ENCODE measurements around the gene PLB1. TPM values are rescaled to one million over a fixed set of nuclear protein-coding genes. Genes with fewer than 3 reads are reported as not detected.
A peak's percentile ranks its signal among the peaks of the same experiment; 100 is the strongest.
"Not testable (repeated sequence)": the region's sequence is repeated elsewhere in the genome, so short reads cannot be mapped to it uniquely, and the experiment has no call there.

Gene PLB1
- polyA plus RNA-seq, 3 donors = 1.2 to 1.7 (median 1.4) TPM

- no peak for DNase-seq (ENCODE audit: low read depth in 3 of 3, low spot score in 2 of 3)
Measured at GRCh38 chr2:28532399-28532798, 36.5 kb downstream of the PLB1 start.

DNA sequence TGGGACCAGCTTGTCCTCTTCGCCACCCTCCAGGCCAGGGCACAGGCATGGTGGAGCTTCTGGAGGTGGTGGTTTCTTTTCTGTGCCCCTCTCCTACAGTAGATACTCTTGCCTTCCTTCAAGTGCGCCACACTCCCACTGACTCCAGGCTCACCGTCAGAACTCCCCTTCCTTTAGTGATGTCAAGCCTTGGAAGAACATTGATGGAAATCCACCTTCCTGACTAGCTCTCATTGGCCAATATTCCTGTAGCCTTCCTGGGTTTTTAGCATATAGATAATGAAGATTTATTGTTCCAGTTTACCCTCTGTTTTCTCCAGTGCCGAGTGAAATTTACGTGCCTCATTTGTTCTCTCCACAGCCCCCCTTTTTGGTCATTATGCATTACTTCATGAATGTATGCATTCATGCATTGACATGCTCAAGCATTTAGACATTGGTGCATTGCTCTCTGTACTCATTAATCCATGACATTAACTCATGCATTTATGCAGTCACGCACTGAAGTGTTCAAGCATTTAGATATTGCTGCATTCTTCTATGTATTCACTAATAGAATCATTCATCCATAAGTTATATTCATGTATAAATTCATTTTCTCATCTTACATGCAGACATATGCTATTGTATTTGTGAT is 37.3 kb downstream of the PLB1 start:
- DNase-seq (ENCODE audit: low read depth in 3 of 3, low spot score in 2 of 3) = no peak

DNA sequence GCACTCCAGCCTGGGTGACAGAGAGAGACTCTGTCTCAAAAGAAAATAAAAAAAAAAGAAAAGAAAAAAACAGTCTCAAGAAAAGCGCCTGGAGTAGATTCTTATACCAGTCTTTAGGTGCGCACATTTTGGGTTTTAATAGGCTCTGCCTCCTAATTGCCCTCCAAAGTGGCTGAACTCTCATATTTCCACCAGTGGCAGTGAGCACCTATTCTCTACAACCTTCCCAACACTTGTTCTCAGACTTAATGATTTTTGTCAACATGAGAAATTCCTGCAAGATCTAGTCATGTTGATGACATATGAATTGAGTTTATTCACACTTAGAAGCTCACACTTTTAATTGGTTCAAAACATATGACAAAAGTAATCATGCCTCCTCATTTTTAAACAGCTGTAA is 39.0 kb downstream of the PLB1 start:
- no peak for DNase-seq (ENCODE audit: low read depth in 3 of 3, low spot score in 2 of 3)

DNA sequence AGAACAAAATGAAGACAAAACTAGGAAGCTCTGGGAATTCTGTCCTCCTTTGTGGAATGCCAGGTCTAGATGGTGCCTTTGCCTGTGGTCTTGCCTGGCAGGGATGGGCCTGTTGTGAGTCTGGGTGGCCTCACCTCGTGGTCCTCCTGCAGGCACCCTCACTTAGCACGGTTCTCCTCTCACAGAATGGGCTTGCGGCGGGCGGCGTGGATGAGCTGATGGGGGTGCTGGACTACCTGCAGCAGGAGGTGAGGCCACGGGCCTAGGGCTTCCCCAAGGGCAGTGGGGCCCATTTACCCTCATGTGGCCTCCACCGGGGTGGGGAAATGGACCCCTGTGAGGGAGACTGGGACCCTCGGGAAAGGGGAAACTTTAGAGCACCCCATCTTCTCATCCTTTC is 42.3 kb downstream of the PLB1 start:
- no peak for DNase-seq (ENCODE audit: low read depth in 3 of 3, low spot score in 2 of 3)

- DNase-seq (ENCODE audit: low read depth in 3 of 3, low spot score in 2 of 3) = no peak
Measured at GRCh38 chr2:28538652-28539051, 42.8 kb downstream of the PLB1 start.

GRCh38 chr2:28539118-28539541 is 43.3 kb downstream of the PLB1 start:
- no peak for DNase-seq (ENCODE audit: low read depth in 3 of 3, low spot score in 2 of 3)

DNA sequence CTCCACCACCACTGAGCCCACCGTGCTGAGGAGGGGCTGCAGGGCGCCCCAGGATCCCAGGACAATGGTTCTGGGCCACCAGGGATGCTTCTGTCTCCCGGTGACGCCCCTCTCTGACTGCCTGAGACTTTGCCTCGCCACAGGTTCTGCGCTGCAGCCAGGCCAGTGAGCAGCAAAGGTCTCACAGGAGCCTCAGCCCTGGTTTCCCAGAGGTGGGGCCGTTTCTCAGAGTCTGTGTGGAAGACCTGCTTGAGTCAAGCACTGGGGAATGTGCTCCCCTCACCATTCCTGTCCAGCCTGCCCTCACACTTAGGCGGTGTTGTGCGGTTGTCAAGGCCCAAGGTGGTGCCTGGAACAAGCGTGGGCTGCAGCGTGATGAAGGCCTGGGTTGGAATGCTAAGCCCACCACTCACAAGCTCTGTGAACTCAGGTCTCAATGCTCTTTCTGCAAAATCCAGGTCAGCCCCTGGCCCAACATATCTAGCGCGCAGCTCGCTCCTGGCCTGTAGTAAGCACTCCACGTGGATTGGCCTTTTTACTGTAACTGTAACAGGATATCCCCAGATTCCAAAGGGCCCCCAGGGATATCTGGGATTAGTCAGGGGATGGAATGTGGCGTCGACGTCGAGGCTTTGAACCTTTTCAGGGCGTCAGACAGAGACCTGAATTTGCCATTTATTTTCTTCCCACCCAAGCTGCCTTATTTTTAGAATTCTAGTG is 47.6 kb downstream of the PLB1 start:
- DNase-seq (ENCODE audit: low read depth in 3 of 3, low spot score in 2 of 3) = peak in 1 of 3 donors; percentile 19

DNA sequence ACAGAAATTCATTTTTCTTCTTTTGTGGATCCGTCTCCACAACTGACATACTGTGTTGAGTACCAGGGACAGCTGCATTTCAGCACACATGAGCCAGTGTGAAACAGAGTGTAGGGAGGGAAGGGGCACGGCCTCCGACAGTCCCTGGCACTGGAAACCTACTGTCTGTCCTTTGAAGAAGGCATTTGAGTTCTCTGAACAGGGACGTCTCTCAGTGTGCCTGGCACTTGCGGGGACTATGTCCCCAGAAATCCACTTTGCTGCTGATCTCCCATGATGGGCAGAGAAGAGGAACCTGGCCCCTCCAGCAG is 48.1 kb downstream of the PLB1 start:
- no peak for DNase-seq (ENCODE audit: low read depth in 3 of 3, low spot score in 2 of 3)

DNA sequence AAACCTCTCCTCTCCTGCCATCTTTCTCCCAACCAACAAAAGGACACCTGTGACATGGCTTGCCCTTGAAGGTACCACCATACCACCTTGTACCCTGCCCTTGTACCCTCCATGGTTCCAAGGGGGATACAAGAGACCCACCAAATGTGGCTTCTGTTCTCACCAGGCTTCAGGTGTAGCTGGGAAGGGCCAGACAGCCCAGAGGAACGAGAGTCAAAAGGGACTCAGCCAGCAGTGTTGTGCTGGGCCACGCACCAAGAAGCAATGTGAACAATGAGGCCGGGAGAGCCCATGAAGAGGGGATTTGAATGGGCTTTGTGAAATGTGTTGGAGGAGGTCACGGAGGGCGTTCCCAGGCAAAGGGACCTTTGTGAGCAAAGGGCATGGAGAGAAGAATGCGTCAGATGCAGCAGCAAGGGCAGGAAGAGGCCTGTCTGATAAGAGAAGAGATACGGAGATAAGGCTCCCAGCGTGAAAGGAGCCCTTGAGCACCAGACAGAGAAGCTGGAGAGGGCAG is 48.6 kb downstream of the PLB1 start:
- no peak for DNase-seq (ENCODE audit: low read depth in 3 of 3, low spot score in 2 of 3)

GRCh38 chr2:28544922-28545589 is 49.2 kb downstream of the PLB1 start:
- DNase-seq (ENCODE audit: low read depth in 3 of 3, low spot score in 2 of 3) = no peak

- no peak for DNase-seq (ENCODE audit: low read depth in 3 of 3, low spot score in 2 of 3)
Measured at GRCh38 chr2:28545590-28546200, 49.8 kb downstream of the PLB1 start.

DNA sequence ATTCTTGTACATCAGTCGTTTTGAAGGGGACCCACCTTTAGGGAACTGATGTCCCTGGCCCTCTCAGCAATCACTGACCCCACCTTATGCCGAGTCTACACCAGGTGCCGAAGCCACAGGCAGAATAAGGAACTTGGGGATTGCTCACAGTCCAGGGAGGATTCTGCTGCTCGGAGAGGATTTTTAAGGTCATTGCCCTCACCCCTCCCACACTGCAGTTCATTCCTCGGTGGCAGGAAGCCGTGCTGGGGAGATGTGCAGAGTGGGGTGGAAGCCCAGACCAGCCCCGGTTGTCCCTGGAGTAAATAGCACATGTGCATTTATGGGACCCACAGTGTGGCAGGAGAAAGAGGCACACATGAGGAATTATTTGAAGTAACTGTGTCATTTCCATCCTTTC is 50.4 kb downstream of the PLB1 start:
- DNase-seq (ENCODE audit: low read depth in 3 of 3, low spot score in 2 of 3) = no peak

DNA sequence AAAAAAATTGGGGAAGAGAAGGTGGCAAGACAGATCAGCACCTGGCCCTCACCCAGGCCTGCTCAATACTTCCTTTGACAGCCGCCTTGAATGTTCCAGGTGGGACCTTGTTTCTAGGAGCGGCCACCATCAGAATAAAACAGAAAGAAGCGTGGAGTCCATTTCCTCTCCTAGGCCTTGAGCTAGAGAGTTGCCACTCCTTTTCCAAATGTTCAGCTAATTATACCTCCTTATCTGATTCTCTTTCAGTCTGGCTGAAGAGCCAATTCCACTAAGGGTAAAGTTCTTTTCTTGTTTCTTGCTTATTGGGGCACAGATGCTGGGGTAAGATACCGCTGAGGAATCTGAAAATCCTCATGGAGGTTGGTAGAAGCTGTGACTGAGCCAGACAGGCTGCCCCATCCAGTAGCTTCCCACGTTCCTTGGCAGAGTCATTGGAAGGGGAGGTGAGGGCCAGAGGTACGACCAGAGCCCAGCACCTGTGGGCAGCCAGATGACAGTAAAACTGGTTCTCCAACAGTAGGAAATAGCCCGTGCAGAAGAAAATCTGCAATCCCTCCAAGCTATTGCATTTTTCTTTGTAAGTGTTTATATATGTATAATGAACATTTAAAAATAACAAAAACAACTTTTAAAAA is 51.5 kb downstream of the PLB1 start:
- no peak for DNase-seq (ENCODE audit: low read depth in 3 of 3, low spot score in 2 of 3)

DNA sequence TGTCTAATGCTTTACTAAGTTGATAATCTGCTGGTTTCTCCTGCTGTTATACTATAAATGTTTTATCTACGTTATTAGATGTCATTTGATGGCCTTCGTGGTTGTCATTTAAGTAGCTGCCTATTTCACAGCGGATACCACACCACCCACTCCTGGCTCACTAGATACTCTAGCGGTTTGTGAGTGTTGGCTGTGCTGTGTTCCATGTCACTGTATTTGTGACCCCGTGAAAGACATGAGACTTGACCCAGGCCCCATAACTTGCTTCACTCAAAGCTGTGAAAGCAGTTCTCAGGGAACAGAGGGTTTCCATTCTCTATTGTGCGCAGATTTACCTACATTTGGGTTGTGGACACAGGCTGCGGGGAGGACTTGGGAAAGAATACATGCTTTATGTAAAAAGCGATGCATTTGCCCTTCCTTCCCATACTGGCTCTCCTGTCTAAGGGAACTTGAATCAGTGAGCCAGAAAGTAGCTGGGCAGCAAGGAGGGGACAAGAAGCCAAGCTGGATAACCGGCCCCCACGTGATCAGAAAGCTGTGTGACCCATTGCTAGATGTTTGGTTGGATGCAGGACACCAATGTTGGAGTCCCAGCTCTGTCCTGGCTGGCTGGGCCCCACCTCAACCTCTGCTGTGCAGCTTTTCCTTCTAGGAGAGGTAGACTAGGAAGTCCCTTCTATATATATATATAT is 52.2 kb downstream of the PLB1 start:
- DNase-seq (ENCODE audit: low read depth in 3 of 3, low spot score in 2 of 3) = no peak

DNA sequence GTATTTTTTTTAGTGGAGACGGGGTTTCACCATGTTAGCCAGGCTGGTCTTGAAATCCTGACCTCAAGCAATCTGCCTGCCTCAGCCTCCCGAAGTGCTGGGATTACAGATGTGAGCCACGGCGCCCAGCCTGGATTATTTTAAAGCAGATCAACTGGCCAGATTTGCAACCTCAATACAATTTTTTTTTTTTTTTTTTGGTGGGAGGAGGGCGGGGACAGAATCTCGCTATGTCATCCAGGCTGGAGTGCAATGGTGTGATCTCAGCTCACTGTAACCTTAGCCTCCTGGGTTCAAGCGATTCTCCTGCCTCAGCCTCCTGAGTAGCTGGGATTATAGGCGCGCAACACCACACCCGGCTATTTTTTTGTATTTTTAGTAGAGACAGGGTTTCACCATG is 54.5 kb downstream of the PLB1 start:
- DNase-seq (ENCODE audit: low read depth in 3 of 3, low spot score in 2 of 3) = not testable (repeated sequence)

DNA sequence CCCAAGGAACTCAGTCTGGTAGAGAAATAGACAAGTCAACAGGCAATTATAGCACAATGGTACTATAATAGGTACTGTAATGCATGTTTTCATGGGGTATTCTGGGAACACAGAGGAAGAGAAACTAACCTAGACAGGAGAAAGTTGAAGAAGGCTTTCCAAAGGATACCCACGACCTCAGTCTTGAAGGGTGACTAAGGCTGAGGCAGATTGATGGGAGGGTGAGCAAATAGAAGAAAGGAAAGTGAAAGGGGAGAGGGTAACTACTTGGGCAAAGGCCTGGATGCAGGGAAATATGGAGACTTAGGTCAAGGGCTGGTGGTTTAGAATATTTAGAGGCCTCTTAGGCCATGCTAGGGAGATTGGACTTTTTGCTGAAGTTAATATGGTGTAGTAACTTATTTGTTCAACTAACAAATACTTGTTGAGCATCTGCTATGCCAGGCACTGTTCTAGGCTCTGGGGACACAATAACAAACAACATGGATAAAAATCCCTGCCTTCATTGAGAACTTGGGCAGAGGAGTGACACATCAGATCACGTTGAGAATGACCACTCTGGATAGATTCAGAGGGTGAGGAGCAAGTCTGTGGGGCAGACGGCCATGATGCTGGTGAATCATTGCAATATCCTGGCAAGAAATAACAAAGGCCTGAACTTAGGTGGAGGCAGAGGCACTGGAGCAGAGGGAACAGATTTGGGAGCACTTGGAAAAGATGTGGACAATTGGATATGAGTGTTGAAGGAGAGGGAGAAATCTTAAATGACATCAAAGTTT is 56.4 kb downstream of the PLB1 start:
- DNase-seq (ENCODE audit: low read depth in 3 of 3, low spot score in 2 of 3) = no peak

DNA sequence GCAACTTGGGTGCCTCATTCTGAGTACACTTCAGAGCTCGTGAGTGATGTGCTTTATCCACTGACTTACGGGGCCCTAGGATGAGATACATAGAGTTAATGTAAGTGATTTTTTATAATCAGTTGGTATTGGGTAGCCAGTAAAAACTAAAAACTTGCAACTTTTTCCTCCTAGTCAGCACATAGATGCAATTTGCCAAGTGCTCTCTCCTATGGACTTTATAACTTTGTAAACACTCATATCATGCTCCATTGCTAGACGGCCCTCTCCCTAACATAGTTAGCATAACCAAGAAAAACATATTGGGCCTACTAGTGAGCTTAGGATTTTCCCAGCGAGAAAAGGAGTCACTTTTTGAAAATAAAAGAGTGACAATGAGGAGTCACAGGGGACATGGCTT is 60.4 kb downstream of the PLB1 start:
- DNase-seq (ENCODE audit: low read depth in 3 of 3, low spot score in 2 of 3) = no peak

GRCh38 chr2:28557389-28558131 is 61.7 kb downstream of the PLB1 start:
- no peak for DNase-seq (ENCODE audit: low read depth in 3 of 3, low spot score in 2 of 3)
